Measurements from ENCODE around the gene CA10. TPM values are rescaled to one million over a fixed set of nuclear protein-coding genes. Genes with fewer than 3 reads are reported as not detected.

Gene CA10
- polyA plus RNA-seq, 1 donor (not counting 4 experiments of a cell fraction or from before 2014, with no cell fraction given) = 2.9 TPM

GRCh38 chr17:52147431-52147830 lies 11.1 kb downstream of the CA10 start:
- Histone ChIP-seq H3K9me3 (ENCODE audit: control insufficient read depth, low read depth, low read length) (no peaks in the 10 kb centered on the region), H3K4me2 (ENCODE audit: control insufficient read depth, extremely low read depth, insufficient read depth, low read depth, low read length) (peak overlapping the region; percentile 42), H3K9me1 (ENCODE audit: control insufficient read depth, extremely low read depth, insufficient read depth, low read length) (no peaks in the 10 kb centered on the region), H3K4me3 (ENCODE audit: control insufficient read depth in 2 of 3, extremely low read depth in 1 of 3, insufficient read depth in 2 of 3, low read depth in 1 of 3, low read length in 3 of 3) (no peak overlapping the region), H3K9ac (ENCODE audit: control insufficient read depth, extremely low read depth, insufficient read depth, low read length) (no peak overlapping the region), H3K27ac (ENCODE audit: control insufficient read depth, insufficient read depth, low read length) (peak overlapping the region; percentile 75), H3K79me2 (ENCODE audit: control insufficient read depth, insufficient read depth, low read length) (no peaks in the 10 kb centered on the region), H3K27me3 (ENCODE audit: control insufficient read depth, extremely low read depth, insufficient read depth, low read length) (no peaks in the 10 kb centered on the region), H3K36me3 (ENCODE audit: control insufficient read depth in 2 of 2, extremely low read depth in 1 of 2, insufficient read depth in 2 of 2, low read length in 2 of 2) (no peaks in the 10 kb centered on the region), H2AFZ (ENCODE audit: control insufficient read depth, low read length) (no peak overlapping the region), H3K4me1 (ENCODE audit: control insufficient read depth, extremely low read depth, insufficient read depth, low read length) (peaks cover 63% of the 10 kb centered on the region), H4K20me1 (ENCODE audit: control insufficient read depth, extremely low read depth, insufficient read depth, low read length) (no peaks in the 10 kb centered on the region)
- dilution Hi-C loops (cut with MboI; ENCODE audit: extremely low pct_ligation_motif_present, low sequenced_read_pairs) = no loop called here
- FAIRE-seq = no peak
- no peak for DNase-seq (ENCODE audit: low read depth, low spot score)
- no peak for TF ChIP-seq EZH2 (IDR thresholded peaks at IDR 0.05; ENCODE audit: low read length)
- TF ChIP-seq, protein P1, sequence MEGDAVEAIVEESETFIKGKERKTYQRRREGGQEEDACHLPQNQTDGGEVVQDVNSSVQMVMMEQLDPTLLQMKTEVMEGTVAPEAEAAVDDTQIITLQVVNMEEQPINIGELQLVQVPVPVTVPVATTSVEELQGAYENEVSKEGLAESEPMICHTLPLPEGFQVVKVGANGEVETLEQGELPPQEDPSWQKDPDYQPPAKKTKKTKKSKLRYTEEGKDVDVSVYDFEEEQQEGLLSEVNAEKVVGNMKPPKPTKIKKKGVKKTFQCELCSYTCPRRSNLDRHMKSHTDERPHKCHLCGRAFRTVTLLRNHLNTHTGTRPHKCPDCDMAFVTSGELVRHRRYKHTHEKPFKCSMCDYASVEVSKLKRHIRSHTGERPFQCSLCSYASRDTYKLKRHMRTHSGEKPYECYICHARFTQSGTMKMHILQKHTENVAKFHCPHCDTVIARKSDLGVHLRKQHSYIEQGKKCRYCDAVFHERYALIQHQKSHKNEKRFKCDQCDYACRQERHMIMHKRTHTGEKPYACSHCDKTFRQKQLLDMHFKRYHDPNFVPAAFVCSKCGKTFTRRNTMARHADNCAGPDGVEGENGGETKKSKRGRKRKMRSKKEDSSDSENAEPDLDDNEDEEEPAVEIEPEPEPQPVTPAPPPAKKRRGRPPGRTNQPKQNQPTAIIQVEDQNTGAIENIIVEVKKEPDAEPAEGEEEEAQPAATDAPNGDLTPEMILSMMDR (optimal IDR thresholded peaks at IDR 0.05 in 1 of 3, IDR thresholded peaks at IDR 0.05 in 1 of 3, conservative IDR thresholded peaks at IDR 0.05 in 1 of 3; ENCODE audit: extremely low read depth in 1 of 3, insufficient read depth in 2 of 3, low read length in 3 of 3) = no peak

- Histone ChIP-seq H3K27ac (ENCODE audit: control insufficient read depth, insufficient read depth, low read length) (peak overlapping the region; percentile 51), H3K9me3 (ENCODE audit: control insufficient read depth, low read depth, low read length) (no peaks in the 10 kb centered on the region), H3K4me2 (ENCODE audit: control insufficient read depth, extremely low read depth, insufficient read depth, low read depth, low read length) (peak overlapping the region; percentile 55), H3K4me1 (ENCODE audit: control insufficient read depth, extremely low read depth, insufficient read depth, low read length) (peaks cover 68% of the 10 kb centered on the region), H3K36me3 (ENCODE audit: control insufficient read depth in 2 of 2, extremely low read depth in 1 of 2, insufficient read depth in 2 of 2, low read length in 2 of 2) (no peaks in the 10 kb centered on the region), H3K27me3 (ENCODE audit: control insufficient read depth, extremely low read depth, insufficient read depth, low read length) (no peaks in the 10 kb centered on the region), H3K9me1 (ENCODE audit: control insufficient read depth, extremely low read depth, insufficient read depth, low read length) (no peaks in the 10 kb centered on the region), H3K4me3 (ENCODE audit: control insufficient read depth in 2 of 3, extremely low read depth in 1 of 3, insufficient read depth in 2 of 3, low read depth in 1 of 3, low read length in 3 of 3) (no peak overlapping the region), H3K9ac (ENCODE audit: control insufficient read depth, extremely low read depth, insufficient read depth, low read length) (no peak overlapping the region), H2AFZ (ENCODE audit: control insufficient read depth, low read length) (no peak overlapping the region), H4K20me1 (ENCODE audit: control insufficient read depth, extremely low read depth, insufficient read depth, low read length) (no peaks in the 10 kb centered on the region), H3K79me2 (ENCODE audit: control insufficient read depth, insufficient read depth, low read length) (no peaks in the 10 kb centered on the region)
- FAIRE-seq = peak; percentile 39
- DNase-seq (ENCODE audit: low read depth, low spot score) = no peak
- TF ChIP-seq, protein P1 (optimal IDR thresholded peaks at IDR 0.05 in 1 of 3, IDR thresholded peaks at IDR 0.05 in 1 of 3, conservative IDR thresholded peaks at IDR 0.05 in 1 of 3; ENCODE audit: extremely low read depth in 1 of 3, insufficient read depth in 2 of 3, low read length in 3 of 3) = no peak
- TF ChIP-seq EZH2 (IDR thresholded peaks at IDR 0.05; ENCODE audit: low read length) = no peak
- dilution Hi-C loops (cut with MboI; ENCODE audit: extremely low pct_ligation_motif_present, low sequenced_read_pairs) = no loop called here
Observed at GRCh38 chr17:52145476-52145875, 13.0 kb downstream of the CA10 start.

All from keratinocyte (primary cell).